Chondrocyte (in vitro differentiated cells): ENCODE results near the gene ZSCAN22. TPM values are rescaled to one million over a fixed set of nuclear protein-coding genes. Genes with fewer than 3 reads are reported as not detected.

Experiments used
- DNase-seq: peaks from one replicate; pipeline ENCODE4 v3.0.0; 2021; ENCODE audit warnings: mixed read lengths, low spot score
- H3K27ac Mint-ChIP-seq: one replicate; pipeline ENCODE4 v1.8.0; 2021; ENCODE audit warnings: mild to moderate bottlenecking, moderate library complexity, mixed read lengths; ENCODE audit not compliant: unreplicated experiment
- H3K27me3 Mint-ChIP-seq: 2 replicates; pipeline ENCODE4 v1.8.0; 2021; ENCODE audit warnings: low read depth, mixed read lengths
- H3K36me3 Mint-ChIP-seq: 2 replicates; pipeline ENCODE4 v1.8.0; 2021; ENCODE audit warnings: low read depth, mixed read lengths
- H3K4me1 Mint-ChIP-seq: 2 replicates; pipeline ENCODE4 v1.8.0; 2021; ENCODE audit warnings: low read depth, mild to moderate bottlenecking, mixed read lengths
- H3K4me3 Mint-ChIP-seq: one replicate; pipeline ENCODE4 v1.8.0; 2021; ENCODE audit warnings: mild to moderate bottlenecking, moderate library complexity, mixed read lengths; ENCODE audit not compliant: unreplicated experiment
- H3K9me3 Mint-ChIP-seq: 2 replicates; pipeline ENCODE4 v1.8.0; 2021; ENCODE audit warnings: low read depth, mixed read lengths
- total RNA-seq: library from RNA; stranded (reverse); gene quantifications from 3 replicates; pipeline ENCODE4 v1.2.1, GENCODE V29; 2021
- TF ChIP-seq, protein P1 (sequence below): fragments of 200-600 bp; sonication (generic); IDR thresholded peaks from 2 replicates; pipeline ENCODE4 v1.5.0; 2021; ENCODE audit warnings: antibody characterized with exemption, mild to moderate bottlenecking, moderate library complexity

ZSCAN22 gene
- total RNA-seq, 1 donor from 2014 or later = 3.0 TPM

GRCh38 chr19:58354478-58355030, 27.8 kb downstream of the ZSCAN22 start:
- Mint-ChIP-seq H3K9me3 (no peaks in the 10 kb centered on the region), H3K27ac (no peak overlapping the region), H3K36me3 (peaks cover 6% of the 10 kb centered on the region), H3K4me3 (no peak overlapping the region), H3K4me1 (peaks cover 3% of the 10 kb centered on the region), H3K27me3 (no peaks in the 10 kb centered on the region)
- TF ChIP-seq, protein P1, sequence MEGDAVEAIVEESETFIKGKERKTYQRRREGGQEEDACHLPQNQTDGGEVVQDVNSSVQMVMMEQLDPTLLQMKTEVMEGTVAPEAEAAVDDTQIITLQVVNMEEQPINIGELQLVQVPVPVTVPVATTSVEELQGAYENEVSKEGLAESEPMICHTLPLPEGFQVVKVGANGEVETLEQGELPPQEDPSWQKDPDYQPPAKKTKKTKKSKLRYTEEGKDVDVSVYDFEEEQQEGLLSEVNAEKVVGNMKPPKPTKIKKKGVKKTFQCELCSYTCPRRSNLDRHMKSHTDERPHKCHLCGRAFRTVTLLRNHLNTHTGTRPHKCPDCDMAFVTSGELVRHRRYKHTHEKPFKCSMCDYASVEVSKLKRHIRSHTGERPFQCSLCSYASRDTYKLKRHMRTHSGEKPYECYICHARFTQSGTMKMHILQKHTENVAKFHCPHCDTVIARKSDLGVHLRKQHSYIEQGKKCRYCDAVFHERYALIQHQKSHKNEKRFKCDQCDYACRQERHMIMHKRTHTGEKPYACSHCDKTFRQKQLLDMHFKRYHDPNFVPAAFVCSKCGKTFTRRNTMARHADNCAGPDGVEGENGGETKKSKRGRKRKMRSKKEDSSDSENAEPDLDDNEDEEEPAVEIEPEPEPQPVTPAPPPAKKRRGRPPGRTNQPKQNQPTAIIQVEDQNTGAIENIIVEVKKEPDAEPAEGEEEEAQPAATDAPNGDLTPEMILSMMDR = no peak
- peak; percentile 52 for DNase-seq

DNA sequence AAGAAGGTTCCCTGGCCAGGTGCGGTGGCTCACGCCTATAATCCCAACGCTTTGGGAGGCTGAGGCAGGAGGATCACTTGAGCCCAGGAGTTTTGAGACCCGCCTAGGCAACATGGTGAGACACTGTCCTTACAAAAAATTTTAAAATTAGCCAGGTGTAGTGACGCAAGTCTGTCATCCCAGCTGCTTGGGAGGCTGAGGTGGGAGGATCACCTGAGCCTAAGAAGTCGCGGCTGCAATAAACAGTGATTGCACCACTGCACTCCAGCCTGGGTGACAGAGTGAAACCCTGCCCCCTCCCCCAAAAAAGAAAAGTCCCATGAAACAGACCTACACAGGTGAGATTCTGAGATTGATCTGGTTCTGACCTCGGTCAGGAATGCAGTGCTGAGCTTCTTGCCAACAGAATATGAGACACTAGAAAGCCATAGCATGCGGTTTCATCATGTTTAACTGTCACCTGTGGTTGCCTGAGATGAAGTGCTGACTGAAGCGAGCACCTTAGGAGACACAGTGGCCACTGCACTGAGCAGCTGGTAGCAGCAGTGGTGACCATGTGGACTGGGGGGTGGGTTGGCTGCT, 28.5 kb downstream of the ZSCAN22 start:
- H3K4me3 Mint-ChIP-seq = no peak overlapping the region
- H3K9me3 Mint-ChIP-seq = no peaks in the 10 kb centered on the region
- H3K27ac Mint-ChIP-seq = no peak overlapping the region
- peak; percentile 25 for DNase-seq
- H3K4me1 Mint-ChIP-seq = no peaks in the 10 kb centered on the region
- no peaks in the 10 kb centered on the region for H3K27me3 Mint-ChIP-seq
- TF ChIP-seq, protein P1 = no peak
- H3K36me3 Mint-ChIP-seq = peaks cover 4% of the 10 kb centered on the region

GRCh38 chr19:58355908-58356765, 29.3 kb downstream of the ZSCAN22 start:
- Mint-ChIP-seq H3K27ac (no peak overlapping the region), H3K4me3 (no peak overlapping the region), H3K4me1 (peaks cover under 1% of the 10 kb centered on the region), H3K27me3 (no peaks in the 10 kb centered on the region), H3K36me3 (peaks cover 4% of the 10 kb centered on the region), H3K9me3 (no peaks in the 10 kb centered on the region)
- TF ChIP-seq, protein P1 = no peak
- DNase-seq = peak; percentile 92

- H3K27ac Mint-ChIP-seq = no peak overlapping the region
- H3K27me3 Mint-ChIP-seq = no peaks in the 10 kb centered on the region
- no peak for DNase-seq
- TF ChIP-seq, protein P1 = no peak
- peaks cover 4% of the 10 kb centered on the region for H3K36me3 Mint-ChIP-seq
- H3K9me3 Mint-ChIP-seq = no peaks in the 10 kb centered on the region
- no peak overlapping the region for H3K4me3 Mint-ChIP-seq
- H3K4me1 Mint-ChIP-seq = peaks cover 7% of the 10 kb centered on the region
Observed at GRCh38 chr19:58356766-58357480, 30.1 kb downstream of the ZSCAN22 start.
